ENCODE results near the gene PCP4. TPM values are rescaled to one million over a fixed set of nuclear protein-coding genes. Genes with fewer than 3 reads are reported as not detected.
"Not testable (repeated sequence)": the region's sequence is repeated elsewhere in the genome, so short reads cannot be mapped to it uniquely, and the experiment has no call there.

Gene PCP4
- total and polyA plus RNA-seq, 2 experiments from 2014 or later: 2.5 TPM; not detected in 1

DNA sequence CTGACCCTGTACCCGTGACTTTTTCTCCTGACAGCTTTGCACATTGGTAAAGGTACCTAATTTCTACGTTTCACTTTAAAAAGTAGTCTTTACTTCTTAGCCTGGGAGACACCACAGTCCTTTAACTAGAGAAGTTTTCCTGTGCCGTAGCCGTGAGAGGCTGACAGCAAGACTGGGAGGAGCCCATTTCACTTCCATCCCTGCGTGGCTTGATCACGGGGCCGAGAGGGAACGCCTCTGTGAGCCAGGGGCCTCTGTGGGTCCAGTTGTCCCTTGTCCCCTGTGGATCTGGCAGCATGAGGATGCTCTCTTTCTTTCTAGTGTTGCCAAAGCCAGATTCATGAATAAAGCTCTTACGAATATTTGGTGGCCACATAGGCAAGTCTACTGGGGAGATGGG lies 21.6 kb downstream of the PCP4 start:
- no peaks in the 10 kb centered on the region for H3K36me3 ChIP-seq
- no peak for DNase-seq (ENCODE audit: low read depth in 1 of 2, low spot score in 1 of 2)
- no peak overlapping the region for H3K27ac ChIP-seq
- no peaks in the 10 kb centered on the region for H3K4me1 ChIP-seq (ENCODE audit: low read depth)
- H3K4me3 ChIP-seq: no peak overlapping the region
- no peaks in the 10 kb centered on the region for H3K9me3 ChIP-seq (ENCODE audit: low read depth)
- TF ChIP-seq, protein P1, sequence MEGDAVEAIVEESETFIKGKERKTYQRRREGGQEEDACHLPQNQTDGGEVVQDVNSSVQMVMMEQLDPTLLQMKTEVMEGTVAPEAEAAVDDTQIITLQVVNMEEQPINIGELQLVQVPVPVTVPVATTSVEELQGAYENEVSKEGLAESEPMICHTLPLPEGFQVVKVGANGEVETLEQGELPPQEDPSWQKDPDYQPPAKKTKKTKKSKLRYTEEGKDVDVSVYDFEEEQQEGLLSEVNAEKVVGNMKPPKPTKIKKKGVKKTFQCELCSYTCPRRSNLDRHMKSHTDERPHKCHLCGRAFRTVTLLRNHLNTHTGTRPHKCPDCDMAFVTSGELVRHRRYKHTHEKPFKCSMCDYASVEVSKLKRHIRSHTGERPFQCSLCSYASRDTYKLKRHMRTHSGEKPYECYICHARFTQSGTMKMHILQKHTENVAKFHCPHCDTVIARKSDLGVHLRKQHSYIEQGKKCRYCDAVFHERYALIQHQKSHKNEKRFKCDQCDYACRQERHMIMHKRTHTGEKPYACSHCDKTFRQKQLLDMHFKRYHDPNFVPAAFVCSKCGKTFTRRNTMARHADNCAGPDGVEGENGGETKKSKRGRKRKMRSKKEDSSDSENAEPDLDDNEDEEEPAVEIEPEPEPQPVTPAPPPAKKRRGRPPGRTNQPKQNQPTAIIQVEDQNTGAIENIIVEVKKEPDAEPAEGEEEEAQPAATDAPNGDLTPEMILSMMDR (IDR thresholded peaks at IDR 0.05; ENCODE audit: low read depth, low read length): no peak
- H3K27me3 ChIP-seq: no peaks in the 10 kb centered on the region

DNA sequence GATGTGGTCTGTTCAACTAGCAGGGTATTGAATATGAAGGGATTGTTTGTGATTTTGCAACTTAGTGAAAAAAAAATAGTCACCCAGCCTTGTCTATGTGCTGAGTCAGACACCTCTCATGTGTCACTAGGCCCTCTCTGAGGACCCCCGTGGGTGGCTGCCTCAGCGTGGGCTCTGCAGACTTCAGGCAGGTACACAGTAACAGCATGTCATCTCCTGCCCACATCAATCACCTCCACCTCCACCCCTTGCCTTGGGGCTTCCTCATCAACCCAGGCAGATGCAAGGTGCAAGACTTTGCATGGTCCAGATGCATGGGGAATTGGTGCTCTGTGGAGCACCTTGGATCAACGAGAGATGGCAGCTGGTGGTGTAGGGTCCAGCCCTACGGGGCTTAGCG lies 23.9 kb downstream of the PCP4 start:
- no peak overlapping the region for H3K4me3 ChIP-seq
- no peaks in the 10 kb centered on the region for H3K4me1 ChIP-seq (ENCODE audit: low read depth)
- DNase-seq (ENCODE audit: low read depth in 1 of 2, low spot score in 1 of 2): no peak
- no peaks in the 10 kb centered on the region for H3K27me3 ChIP-seq
- H3K36me3 ChIP-seq: no peaks in the 10 kb centered on the region
- no peaks in the 10 kb centered on the region for H3K9me3 ChIP-seq (ENCODE audit: low read depth)
- TF ChIP-seq, protein P1 (IDR thresholded peaks at IDR 0.05; ENCODE audit: low read depth, low read length): no peak
- no peak overlapping the region for H3K27ac ChIP-seq

DNA sequence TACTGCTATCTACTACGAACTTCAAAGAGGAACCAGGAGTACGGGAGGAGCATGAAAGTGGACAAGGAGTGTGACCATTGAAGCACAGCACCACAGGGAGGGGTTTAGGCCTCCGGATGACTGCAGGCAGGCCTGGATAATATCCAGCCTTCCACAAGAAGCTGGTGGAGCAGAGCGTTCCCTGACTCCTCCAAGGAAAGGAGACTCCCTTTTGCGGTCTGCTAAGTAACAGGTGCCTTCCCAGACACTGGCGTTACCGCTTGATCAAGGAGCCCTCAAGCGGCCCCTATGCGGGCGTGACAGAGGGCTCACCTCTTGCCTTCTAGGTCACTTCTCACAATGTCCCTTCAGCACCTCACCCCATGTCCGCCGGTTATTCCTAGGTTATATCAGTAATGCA lies 24.6 kb downstream of the PCP4 start:
- not testable (repeated sequence) for H3K36me3 ChIP-seq; DNase-seq (ENCODE audit: low read depth in 1 of 2, low spot score in 1 of 2); H3K9me3 ChIP-seq (ENCODE audit: low read depth); H3K4me1 ChIP-seq (ENCODE audit: low read depth); H3K27me3 ChIP-seq; H3K27ac ChIP-seq; H3K4me3 ChIP-seq

DNA sequence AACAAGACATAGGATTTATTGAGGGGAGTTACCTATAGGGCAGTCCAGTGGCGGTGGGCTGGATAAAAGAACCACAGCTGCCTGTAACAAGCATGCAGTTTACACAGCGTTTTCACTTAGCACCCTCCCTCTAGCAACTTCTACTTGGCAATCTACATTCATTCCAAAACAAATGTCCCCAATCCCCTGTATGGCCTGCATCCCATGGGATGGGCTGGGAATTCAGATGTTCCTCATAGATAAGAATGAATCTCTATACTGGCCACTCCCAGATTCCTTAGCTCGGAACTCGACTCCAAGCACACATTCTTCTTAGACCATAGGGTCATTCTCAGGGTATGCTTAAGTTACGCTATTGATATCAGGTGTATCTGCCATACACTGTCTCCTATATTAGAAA lies 33.3 kb downstream of the PCP4 start:
- TF ChIP-seq, protein P1 (IDR thresholded peaks at IDR 0.05; ENCODE audit: low read depth, low read length): no peak
- no peak overlapping the region for H3K27ac ChIP-seq
- H3K36me3 ChIP-seq: no peaks in the 10 kb centered on the region
- H3K4me3 ChIP-seq: no peak overlapping the region
- DNase-seq (ENCODE audit: low read depth in 1 of 2, low spot score in 1 of 2): no peak
- H3K4me1 ChIP-seq (ENCODE audit: low read depth): no peaks in the 10 kb centered on the region
- H3K27me3 ChIP-seq: no peaks in the 10 kb centered on the region
- H3K9me3 ChIP-seq (ENCODE audit: low read depth): no peaks in the 10 kb centered on the region

DNA sequence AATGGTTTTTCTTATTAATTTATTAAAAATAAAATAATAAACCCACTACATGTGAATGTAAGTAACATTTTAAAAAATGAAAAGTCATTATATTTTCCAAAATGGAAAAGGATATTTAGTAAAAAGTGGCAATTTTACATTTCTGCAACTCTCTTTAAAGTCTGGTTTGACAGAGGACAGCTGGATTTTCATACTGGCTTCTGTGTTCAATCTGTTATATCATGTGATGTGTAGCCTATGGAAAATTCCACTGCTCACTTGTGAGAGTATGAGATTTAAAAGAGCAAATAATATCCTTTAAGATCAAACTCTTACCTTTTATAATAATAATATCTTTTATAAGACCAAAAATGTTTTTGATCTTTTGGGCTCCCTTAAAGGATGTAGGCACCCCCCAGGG lies 33.7 kb downstream of the PCP4 start:
- no peaks in the 10 kb centered on the region for H3K27me3 ChIP-seq
- no peaks in the 10 kb centered on the region for H3K4me1 ChIP-seq (ENCODE audit: low read depth)
- DNase-seq (ENCODE audit: low read depth in 1 of 2, low spot score in 1 of 2): no peak
- H3K9me3 ChIP-seq (ENCODE audit: low read depth): no peaks in the 10 kb centered on the region
- TF ChIP-seq, protein P1 (IDR thresholded peaks at IDR 0.05; ENCODE audit: low read depth, low read length): no peak
- H3K4me3 ChIP-seq: no peak overlapping the region
- no peak overlapping the region for H3K27ac ChIP-seq
- H3K36me3 ChIP-seq: no peaks in the 10 kb centered on the region

DNA sequence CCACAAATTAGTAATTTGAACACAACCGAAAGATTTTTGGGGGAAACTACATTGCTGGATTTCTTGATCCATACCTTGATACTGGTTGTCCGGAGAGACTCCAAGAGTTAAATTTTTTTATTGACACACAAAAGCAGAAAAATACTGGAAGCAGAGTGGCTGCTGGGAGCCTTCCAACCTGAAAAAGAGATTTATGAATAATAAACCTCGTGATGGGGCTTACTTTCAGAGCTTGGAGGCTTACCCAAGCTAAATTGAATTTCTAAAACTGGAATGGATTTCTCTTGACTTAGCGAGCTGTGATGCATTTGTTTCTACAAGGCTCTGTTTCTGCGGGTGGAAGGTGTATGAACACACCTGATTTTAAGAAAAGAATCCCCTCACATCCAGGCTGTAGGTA lies 35.7 kb downstream of the PCP4 start:
- no peaks in the 10 kb centered on the region for H3K9me3 ChIP-seq (ENCODE audit: low read depth)
- DNase-seq (ENCODE audit: low read depth in 1 of 2, low spot score in 1 of 2): no peak
- no peaks in the 10 kb centered on the region for H3K27me3 ChIP-seq
- no peaks in the 10 kb centered on the region for H3K36me3 ChIP-seq
- no peak overlapping the region for H3K27ac ChIP-seq
- TF ChIP-seq, protein P1 (IDR thresholded peaks at IDR 0.05; ENCODE audit: low read depth, low read length): no peak
- H3K4me3 ChIP-seq: no peak overlapping the region
- H3K4me1 ChIP-seq (ENCODE audit: low read depth): no peaks in the 10 kb centered on the region

Data from cardiac muscle cell (in vitro differentiated cells and primary cell).